HG03469 (cell line): Measurements from ENCODE around the gene TECR.
"Not testable (repeated sequence)": the region's sequence is repeated elsewhere in the genome, so short reads cannot be mapped to it uniquely, and the experiment has no call there.

Experiments used
- ATAC-seq: cut with Tn5 transposase; IDR thresholded peaks from one replicate; pipeline ENCODE4 v1.9.1; 2021; ENCODE audit warnings: mild to moderate bottlenecking, moderate library complexity, moderate number of reproducible peaks; ENCODE audit not compliant: unreplicated experiment

TECR gene

DNA sequence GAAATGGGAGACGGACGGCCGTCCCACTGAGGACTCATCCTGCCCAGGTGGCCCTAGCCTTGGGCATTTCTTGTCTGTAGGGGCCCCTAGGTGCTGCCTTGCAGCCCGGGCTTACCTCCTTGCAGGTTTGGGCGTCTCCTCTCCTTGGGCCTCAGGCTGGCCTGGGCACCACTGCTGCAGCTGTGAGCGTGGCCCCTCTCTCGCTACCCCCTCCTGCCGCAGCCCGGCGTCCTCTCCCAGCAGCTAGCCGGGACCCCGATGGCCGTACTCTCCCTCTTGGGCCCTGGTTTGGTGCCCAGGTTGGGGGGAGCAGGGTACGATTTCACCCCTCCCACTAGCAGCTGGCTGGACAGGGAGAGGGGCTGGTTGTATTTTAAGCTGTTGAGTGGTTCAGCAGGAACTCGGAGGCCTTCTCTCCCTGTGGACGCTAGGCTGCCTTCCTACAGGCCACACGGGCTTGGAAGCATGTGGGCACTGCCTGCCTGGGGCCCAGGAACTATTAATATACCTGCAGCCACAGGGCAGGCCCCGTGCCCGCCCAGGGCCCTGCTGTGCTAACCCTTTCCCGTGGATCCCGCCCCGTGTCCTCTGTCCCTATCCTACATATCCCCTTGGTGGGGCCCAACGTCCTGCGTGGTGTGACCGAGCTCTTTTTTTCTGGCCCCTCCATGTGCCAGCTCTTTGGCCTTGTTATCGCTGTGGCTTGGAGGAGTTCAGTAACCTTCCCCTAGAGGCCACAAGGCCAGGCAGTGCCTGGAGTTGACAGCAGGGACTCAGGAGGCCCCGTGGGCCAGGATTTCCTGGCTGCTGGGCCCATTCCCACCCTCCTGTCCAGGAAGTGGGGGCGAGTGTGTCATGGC is 30.8 kb downstream of the TECR start:
- ATAC-seq, result no peak

DNA sequence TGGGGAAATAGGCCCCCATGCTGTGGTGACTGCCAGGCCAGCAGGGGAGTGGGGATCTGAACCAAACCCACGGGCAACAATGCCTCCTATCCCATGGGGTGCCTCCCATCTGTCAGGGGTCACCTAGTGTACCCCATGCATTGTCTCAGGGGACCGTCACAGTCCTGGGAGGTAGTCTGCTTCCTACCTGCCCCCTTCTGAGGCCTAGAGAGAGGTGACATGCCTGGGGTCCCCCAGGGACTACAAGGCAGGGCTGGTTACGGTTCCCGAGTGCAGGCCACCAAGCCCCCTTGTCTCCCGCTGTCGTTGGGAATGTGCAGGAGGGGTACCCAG is 31.3 kb downstream of the TECR start:
- no peak for ATAC-seq

DNA sequence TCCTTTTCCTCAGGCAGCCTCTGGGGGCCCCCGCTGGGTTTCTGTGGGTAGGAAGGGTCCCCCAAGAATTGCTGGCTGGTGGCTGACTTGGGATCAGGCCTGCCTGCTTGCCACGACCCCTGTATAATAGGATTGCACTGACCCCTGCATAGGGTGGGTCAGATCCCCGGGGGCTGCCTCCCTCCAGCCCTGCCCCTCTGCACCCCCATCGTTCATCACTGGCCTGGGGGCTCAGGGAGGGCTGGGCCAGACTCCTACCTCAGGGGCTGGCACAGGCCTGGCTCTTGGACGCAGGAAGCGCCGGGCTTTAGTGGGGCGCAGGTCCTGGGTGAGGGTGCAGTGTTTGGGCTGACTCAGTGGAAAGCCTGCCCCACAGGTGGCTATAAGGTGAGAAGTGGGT is 31.9 kb downstream of the TECR start:
- ATAC-seq, result no peak

DNA sequence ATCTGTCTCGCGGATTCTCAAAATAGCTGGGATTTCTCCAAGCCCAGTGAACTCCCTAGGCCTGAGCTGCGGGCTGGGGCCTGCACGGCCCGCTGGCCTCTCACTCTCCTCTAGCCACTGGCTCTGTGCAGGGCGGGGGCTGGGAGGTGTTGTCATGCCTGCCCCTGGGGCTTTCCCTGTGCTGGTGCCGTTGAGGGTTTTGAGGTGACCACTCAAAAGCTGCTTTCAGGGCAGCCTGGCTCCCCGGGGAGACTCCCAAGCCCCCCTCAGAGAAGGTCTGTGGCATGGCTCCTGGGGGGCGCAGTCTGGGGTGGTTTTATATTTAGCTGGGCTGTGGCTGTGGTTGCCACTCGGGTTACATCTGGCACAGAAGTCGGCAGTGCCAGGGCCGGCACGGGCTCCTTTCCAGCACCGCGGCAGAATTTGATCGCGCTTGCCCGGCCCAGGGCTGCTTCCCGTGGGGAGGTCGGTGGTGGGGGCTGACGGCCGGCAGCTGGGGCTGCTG is 32.5 kb downstream of the TECR start:
- no peak for ATAC-seq

DNA sequence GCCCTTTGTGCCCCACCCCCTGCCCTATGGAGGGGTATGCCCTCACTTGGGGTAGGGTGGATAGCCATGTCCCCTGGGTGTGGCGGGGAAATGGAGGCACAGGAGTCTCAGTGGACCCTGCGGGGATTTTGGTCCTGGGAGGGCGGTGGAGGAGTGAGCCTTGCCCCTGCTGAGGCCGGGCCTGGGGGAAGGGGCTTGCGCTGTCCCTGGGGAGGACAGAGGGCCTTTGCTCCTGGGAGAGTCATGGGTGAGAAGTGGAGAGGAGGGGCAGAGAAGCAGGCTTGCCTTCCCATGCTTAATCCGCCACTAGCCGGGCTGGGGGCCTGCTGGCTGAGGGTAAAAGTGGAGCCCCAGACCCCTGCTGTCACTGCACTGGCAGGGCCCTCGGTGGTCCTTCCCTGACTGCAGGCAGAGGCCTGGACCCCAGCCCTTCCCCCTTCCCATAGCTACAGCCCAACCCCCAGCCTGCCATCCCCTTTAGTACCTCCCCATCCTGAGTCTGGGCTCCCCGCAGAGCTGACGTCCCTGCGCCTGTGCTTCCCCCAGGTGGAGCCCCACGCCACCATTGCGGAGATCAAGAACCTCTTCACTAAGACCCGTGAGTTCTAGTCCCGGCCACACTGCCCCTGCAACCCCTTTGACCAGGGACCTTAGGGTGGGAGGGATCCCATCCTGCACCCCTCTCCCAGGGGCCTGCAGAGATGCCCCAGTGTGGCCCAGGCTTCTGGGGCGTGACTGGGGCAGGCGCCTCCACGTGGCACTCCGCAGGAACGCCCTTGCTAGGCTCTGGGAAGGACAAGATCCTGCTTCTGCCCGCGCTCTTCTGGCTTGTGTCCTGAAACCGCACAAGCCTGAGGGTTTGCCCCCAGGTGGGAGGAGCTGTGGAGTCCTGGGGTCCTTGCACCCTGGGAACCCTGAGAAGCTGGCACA is 33.5 kb downstream of the TECR start:
- ATAC-seq, result no peak

DNA sequence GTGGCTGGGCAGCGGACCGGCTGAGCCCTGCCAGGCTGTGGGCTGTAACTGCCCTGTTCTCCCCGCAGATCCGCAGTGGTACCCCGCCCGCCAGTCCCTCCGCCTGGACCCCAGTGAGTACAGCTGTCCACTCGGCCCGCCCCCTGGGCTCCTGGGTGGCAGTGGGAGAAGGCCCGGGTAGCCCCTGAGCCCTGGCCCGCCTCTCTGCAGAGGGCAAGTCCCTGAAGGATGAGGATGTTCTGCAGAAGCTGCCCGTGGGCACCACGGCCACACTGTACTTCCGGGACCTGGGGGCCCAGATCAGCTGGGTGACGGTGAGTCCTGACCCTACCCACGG is 34.2 kb downstream of the TECR start:
- ATAC-seq, result no peak

DNA sequence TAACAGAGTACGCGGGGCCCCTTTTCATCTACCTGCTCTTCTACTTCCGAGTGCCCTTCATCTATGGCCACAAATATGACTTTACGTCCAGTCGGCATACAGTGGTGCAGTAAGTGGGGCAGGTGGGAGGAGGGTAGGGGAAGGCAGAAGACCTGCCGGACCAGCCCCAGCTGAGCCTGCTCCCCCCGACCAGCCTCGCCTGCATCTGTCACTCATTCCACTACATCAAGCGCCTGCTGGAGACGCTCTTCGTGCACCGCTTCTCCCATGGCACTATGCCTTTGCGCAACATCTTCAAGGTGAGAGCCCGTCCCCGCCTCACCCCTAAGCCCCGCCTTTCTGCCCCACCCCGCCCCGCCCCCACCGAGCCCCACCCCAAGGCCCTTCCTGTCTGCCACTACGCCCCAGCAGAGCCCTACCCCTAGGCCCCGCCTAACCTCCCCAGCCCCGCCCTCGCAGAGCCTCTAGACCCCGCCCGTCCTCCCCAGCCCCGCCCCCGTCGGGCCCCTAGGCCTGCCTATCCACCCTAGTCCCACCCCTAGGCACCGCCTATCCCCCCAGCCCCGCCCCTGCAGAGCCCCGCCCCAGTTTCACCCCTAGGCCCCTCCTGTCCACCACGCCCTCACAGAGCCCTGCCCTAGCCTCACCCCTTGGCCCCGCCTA is 34.7 kb downstream of the TECR start:
- no peak for ATAC-seq

DNA sequence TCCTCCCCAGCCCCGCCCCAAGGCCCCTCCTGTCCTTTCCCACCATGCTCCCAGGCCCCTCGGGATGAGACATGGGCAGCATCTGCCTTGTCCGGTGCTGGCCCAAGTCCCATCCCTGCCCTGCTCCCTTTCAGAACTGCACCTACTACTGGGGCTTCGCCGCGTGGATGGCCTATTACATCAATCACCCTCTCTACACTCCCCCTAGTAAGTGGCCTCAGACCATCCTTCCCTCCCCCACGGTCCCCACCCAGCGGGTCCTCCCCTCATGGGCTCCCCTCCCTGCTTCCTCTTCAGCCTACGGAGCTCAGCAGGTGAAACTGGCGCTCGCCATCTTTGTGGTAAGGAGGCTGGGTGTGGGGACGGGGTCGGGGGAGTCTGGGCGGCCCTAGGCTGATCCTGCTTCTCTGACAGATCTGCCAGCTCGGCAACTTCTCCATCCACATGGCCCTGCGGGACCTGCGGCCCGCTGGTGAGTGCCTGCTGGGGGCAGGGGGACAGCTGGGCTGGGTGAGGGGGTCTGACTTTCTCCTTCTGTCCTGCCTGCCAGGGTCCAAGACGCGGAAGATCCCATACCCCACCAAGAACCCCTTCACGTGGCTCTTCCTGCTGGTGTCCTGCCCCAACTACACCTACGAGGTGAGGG is 35.4 kb downstream of the TECR start:
- not testable (repeated sequence) for ATAC-seq

DNA sequence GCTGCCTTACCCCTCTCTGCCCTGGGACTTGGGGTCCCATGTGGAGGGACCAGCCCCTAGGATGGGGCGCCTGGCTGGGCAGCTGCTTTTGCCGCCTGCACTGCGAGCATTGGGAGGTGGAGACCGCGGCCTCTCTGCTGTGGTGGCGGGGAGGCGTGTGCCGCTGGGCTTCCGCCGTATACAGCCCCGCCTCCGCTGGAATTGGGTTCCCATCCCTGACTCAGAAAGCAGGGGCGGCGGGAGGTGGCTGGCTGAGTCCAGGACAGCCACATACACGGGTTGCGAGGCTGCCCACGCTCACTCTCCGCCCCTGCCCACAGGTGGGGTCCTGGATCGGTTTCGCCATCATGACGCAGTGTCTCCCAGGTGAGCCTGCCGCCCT is 35.9 kb downstream of the TECR start:
- no peak for ATAC-seq

DNA sequence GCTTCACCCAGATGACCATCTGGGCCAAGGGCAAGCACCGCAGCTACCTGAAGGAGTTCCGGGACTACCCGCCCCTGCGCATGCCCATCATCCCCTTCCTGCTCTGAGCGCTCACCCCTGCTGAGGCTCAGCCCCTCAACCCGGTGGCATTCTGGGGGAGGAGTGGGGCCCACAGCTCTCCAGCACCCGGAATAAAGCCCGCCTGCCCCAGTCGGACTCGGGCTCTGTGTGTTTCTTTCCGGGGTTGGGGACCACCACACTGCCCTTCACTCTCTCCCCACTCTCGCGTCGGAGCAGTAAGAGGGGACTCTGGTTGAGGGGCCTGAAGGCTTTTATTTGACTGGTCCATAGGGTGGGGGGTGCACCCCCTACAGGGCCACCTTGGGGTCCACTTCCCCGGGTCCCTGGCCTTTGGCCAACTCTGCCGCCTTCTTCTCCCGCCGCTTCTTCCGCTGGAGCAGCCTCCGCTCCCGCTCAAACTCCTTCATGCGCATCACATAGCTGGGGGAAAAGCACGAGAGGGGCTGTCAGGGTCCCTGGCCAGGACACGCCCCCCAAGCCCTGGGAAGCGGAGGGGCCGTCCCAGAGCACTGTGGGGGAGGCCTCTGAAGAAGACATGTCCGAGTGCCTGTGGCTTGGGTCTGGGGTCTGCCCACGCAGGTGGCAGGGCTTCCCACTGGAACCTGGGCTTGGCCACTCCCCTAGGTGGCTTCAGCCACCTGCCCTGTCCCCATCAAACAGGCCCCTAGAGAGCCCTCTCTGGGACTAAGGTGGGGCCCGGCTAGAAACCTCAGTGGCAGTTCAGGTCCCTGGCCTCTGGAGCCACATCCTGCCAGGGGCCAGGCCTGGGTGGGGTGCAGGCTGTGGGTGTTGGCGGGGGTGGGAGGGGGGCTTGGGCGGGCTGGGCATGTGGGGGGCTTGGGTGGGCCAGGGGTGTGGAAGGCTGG is 36.6 kb downstream of the TECR start:
- ATAC-seq, result no peak

DNA sequence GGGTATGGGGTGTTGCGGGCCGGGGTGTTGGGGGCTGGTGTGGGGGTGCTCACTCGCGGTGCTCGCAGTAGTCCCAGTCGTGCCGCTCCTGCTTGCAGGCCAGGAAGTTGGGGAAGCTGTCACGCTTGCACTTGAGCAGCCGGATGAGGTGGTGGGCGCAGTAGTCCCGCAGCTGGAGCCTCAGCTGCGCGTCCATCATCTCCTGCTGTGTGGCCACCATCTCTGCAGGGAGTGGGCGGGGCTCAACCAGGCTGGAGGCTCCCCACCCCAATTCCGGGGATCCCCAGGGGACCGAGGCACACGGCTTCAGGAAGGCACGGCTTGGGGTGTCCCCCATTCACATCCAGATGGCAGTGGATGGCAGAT is 37.3 kb downstream of the TECR start:
- ATAC-seq, result no peak

DNA sequence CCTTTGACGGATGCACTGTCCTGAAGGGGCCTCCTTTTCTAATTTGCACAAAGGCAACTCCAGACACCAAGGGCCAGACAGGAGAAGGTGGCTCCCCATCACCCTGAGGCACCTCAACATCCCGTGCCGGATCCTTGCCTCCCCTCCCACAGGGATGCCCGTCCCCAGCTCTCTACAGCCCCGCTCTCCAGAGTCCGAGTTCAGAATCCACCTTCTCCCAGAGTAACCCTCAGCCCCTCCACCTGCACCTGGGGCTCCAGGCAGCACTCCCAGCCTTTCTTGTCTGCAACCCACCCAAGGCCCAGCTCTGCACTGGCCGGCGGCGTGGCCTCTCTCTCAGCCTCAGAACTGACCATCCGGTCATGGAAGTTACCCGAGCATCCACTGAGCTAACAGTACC is 37.7 kb downstream of the TECR start:
- ATAC-seq, result no peak

DNA sequence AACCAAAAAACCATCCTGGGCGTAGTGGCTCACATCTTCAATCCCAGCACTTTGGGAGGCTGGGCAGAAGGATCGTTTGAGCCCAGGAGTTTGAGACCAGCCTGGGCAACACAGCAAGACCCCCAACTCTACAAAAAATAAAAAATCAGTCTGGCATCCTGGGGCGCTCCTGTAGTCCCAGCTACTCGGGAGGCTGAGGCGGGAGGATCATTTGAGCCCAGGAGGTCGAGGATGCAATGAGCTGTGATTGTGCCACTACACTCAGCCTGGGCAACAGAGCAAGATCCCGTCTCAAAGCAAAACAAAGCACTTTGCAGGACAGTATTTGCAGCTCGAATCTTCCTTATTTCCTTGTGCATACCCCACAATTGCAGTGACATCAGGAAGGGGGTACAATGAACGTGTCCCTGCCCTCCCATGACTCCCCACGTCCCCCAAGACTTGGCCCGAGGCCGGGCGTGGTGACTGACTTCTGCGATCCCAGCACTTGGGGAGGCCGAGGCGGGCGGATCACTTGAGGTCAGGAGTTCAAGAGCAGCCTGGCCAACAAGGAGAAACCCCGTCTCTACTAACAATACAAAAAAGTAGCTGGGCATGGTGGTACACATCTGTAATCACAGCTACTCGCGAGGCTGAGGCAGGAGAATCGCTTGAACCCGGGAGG is 41.6 kb downstream of the TECR start:
- no peak for ATAC-seq

DNA sequence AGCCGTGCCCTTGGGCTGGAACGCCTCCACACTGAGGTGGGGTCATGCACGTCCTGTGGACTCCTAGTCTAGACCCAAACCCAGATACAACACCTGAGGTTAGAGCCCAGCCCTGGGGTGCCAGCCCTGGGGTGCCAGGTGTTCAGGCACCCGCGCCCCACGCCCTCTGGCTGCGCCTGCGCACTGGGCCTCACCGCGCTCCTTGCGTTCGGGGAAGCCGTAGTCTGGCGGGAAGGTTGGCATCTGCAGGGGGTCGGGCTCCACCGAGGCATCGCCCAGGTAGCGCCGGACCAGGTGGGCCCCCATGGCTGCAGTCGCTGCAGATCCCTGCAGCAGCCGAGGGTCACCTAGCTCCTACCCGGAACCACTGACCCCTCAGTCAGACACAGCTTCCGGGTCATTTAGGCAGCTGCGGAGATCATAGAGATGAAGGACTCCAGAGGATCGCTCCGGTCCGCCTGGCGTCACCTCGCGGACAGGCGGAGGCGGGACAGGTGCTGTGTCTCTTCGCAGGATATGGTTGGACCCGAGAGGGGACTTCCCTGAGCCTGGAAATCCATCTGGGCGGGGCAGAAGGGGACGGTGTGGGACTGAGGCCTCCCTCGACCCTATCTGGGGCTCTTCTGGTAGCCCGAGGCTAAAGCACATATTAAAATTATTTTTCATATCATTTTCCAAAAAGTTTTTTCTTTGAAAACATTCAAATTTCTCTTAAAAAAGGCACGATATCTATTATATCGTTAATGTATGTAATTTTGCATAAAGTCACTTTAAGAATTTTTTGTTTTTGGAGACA is 42.5 kb downstream of the TECR start, which contains the start of gene NDUFB7:
Gene NDUFB7 (minus strand): TSS at position 372 of the 796 bp plus-strand sequence. CDS start 66 bp downstream, at position 306.
- ATAC-seq, result peak; percentile 49

DNA sequence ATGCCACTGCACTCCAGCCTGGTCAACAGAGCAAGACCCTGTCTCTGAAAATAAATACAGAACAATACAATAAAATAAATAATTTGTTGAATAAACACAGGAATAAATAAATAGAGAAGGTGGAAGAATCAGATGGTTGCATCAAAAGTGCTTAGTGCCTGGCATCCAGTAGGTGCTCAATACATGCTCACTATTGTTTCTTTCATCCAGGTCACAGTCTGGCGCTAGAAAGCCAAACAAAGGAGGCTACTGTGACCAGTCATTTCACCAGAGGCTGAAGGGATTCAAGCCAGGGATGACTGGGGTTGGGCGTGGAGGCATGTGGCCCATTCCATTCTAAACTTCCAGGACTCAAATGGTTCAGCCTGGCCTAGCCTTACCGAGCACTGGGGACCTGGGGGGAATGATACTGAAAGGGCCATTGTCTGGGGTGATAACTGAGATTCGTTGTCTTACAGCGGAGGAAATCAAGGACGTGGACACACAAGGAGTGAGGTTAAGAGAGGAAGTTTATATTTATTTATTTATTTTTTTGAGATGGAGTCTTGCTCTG is 46.1 kb downstream of the TECR start:
- ATAC-seq, result no peak

DNA sequence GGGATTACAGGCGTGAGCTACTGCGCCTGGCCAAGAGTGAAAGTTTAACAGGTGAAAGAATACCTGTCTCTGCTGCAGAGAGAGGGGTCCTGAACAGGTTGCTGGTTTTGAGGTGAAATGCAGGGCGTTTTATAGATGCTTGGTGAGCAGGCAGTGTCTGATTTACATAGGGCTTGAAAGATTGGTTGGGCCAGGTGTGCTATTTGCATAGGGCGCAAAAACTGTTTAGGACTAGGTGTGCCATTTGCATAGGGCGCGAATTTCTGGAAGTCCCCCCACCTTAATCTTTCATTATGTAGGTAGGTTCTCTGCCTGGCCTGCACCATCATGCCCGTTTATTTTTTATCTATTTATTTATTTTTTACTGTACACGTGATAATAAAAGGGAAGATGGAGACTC is 47.0 kb downstream of the TECR start:
- ATAC-seq, result no peak

DNA sequence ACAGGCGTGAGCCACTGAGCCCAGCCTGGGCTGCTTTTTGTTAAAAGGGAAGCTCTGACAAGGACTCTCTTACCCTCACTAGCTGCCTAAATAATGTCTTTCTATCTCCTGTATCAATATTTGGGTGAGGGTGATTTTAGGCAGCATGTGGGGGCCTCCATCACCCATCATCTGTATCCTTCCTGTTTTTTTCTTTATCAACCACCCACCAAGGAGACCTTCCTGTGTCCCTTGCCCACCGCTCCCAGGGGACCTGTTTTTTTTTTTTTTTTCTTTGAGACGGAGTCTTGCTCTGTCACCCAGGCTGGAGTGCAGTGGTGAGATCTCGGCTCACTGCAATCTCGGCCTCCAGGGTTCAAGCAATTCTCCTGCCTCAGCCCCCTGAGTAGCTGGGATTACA is 47.9 kb downstream of the TECR start:
- ATAC-seq, result no peak

DNA sequence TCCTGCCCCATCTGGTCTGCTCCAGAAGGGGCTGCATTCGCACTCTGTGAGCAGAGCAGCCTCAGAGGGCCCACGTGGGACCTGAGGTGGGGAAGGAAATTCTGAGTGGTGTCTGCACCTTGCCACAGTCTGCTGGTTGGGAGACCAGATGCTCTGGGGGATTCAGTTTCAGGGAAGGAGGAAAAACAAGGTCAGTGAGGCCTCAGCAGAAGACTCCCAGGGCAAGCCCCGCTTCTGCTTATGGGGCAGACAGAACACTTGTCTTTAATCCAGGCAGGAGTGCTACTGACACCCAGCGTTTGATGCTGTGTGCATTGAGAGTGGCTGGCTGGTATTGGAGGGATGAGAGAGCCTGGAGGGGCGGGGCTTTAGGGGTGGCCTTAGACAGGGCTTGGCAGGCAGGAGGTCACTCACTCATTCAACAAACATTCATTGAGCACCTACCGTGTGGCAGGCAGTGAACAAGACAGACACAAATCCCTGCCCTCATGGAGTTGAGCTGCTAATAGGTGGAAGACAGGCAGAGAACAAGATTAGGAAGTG is 48.6 kb downstream of the TECR start:
- no peak for ATAC-seq
